Fibroblast of the aortic adventitia (primary cell): ENCODE results near the gene EEPD1. TPM values are rescaled to one million over a fixed set of nuclear protein-coding genes. Genes with fewer than 3 reads are reported as not detected.

Source experiments
- DNase-seq: peaks from one replicate; pipeline ENCODE4 v3.0.0-alpha.2; 2010; ENCODE audit warnings: low read depth
- H3K4me3 ChIP-seq: 2 replicates; pipeline ENCODE4 v1.5.1; 2011; ENCODE audit warnings: low read depth, mild to moderate bottlenecking, control low read depth, low read length, moderate library complexity
- total RNA-seq: library from RNA; depleted of rRNA; stranded (reverse); fragments of >200 nt; gene quantifications from 2 replicates; pipeline ENCODE4 v1.2.3, GENCODE V29; 2012; ENCODE audit warnings: low replicate concordance
- TF ChIP-seq, protein P1 (sequence below): IDR thresholded peaks from 2 replicates; pipeline ENCODE4 v1.5.1; 2011; ENCODE audit warnings: mild to moderate bottlenecking, low read length, control low read depth, inconsistent platforms; ENCODE audit not compliant: insufficient read depth

Gene EEPD1
- total RNA-seq, 1 donor = 5.2 TPM

DNA sequence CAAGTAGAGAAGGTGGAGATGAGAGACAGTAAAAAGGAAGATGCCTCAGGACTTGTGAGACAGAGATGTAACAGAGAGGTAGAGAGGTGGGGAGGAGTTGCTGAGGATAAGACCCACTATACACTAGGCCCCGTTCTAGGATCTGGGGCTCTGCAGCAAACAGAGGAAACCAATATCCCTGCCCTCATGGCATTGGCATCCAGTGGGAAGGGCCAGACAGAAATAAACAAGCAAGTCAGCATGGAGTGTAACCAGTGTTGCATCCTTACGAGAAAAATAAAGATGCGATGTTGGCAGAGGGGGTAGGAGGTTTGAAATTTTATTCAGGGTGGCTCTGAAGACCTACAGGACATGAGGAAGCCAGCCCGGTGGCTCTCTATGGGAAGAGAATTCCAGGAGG is 22.0 kb upstream of the EEPD1 start:
- TF ChIP-seq, protein P1, sequence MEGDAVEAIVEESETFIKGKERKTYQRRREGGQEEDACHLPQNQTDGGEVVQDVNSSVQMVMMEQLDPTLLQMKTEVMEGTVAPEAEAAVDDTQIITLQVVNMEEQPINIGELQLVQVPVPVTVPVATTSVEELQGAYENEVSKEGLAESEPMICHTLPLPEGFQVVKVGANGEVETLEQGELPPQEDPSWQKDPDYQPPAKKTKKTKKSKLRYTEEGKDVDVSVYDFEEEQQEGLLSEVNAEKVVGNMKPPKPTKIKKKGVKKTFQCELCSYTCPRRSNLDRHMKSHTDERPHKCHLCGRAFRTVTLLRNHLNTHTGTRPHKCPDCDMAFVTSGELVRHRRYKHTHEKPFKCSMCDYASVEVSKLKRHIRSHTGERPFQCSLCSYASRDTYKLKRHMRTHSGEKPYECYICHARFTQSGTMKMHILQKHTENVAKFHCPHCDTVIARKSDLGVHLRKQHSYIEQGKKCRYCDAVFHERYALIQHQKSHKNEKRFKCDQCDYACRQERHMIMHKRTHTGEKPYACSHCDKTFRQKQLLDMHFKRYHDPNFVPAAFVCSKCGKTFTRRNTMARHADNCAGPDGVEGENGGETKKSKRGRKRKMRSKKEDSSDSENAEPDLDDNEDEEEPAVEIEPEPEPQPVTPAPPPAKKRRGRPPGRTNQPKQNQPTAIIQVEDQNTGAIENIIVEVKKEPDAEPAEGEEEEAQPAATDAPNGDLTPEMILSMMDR = no peak
- no peak for DNase-seq
- H3K4me3 ChIP-seq = no peak overlapping the region

DNA sequence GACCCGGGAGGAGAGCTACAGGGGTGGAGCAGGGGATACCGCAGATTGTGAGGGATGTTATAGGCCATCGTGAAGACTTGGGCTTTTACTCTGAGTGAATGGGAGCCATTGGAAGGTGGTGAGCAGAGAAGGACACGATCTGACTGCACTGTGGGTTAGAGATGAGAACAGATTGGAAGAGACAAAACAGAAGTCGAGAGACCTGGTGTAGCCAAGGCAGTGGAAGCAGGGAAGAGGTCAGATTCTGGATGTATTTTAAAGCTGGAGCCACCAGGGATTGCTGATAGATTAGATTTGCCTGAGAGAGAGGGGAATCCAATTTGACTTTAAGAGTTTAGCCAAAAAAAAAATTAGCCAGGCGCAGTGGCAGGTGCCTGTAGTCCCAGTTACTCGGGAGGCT is 21.6 kb upstream of the EEPD1 start:
- no peak overlapping the region for H3K4me3 ChIP-seq
- TF ChIP-seq, protein P1 = no peak

DNA sequence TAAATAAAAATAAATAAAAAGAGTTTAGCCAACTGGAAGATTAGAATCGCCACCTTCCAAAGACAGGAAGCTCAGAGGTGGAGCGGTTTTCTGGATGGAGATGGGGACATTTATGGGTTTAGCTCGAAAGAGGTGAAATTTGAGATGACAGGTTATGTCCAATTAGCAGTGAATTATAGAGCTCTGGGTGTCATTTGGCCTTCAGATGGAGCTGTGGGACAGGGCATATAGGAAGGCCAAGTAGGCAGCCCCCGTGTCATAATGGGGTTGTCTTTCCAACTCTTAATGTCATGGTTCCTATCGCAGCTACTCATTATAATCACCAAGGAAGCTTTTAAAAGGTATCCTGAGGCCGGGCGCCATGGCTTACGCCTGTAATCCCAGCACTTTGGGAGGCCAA is 21.0 kb upstream of the EEPD1 start:
- TF ChIP-seq, protein P1 = no peak
- H3K4me3 ChIP-seq = no peak overlapping the region
- DNase-seq = no peak

More for the DNA sequence above, 21.6 kb upstream of the EEPD1 start:
- no peak for DNase-seq

DNA sequence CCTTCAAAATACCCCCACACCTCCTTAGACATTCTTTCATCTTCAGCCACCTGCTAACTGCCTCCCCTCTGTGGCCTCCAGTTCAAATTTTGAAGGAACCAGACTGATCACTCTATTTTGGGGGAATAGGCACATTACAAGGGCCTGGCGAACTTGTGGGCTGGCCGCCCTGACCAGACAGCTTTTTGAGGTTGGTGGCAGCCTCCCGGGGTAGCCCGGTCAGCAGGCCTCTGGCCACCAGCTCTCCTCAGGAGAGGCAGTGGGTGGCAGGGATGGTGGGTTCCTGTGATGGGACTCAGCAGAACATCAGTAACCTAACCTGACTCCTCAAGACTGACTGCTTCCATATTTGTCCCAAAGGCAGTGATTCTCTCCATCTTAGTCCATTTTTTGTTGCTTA is 17.4 kb upstream of the EEPD1 start:
- DNase-seq = no peak
- TF ChIP-seq, protein P1 = no peak
- no peak overlapping the region for H3K4me3 ChIP-seq

DNA sequence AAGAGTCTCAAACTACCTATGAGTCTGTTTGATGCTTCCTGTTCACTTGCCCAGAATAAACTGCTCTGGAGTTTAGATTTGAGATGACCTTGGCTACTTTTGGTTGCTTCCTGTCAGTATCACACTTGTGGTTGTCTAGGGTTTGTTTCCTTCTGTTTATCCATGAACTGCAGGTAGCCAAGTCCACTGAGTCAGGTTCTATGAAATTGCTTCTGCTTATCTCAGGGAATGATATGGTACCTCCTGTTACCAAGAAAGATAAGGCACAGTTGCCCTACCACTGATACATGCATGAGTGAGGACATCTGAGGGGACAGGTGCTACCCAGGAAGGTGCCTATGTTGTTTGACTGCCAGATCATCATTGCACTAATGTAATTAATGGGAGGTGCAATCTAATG is 15.8 kb upstream of the EEPD1 start:
- no peak overlapping the region for H3K4me3 ChIP-seq
- TF ChIP-seq, protein P1 = no peak
- no peak for DNase-seq

DNA sequence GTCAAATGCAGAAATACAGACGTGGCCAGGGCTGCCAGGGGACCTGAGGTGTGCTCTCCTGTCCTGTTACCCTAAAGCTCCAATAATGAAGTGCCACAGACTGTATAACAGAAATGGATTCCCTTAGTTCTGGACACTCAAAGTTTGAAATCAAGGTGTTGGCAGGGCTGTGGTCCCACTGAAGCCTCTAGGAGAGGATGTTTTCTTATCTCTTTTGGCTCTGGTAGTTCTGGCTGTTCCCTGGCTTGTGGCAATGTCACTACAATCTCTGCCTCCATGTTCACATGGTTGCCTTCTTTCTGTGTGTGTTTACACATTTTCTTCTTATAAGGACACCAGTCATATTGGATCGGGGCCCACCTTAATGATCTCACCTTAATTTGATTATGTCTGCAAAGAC is 15.3 kb upstream of the EEPD1 start:
- no peak overlapping the region for H3K4me3 ChIP-seq
- DNase-seq = no peak
- TF ChIP-seq, protein P1 = no peak

DNA sequence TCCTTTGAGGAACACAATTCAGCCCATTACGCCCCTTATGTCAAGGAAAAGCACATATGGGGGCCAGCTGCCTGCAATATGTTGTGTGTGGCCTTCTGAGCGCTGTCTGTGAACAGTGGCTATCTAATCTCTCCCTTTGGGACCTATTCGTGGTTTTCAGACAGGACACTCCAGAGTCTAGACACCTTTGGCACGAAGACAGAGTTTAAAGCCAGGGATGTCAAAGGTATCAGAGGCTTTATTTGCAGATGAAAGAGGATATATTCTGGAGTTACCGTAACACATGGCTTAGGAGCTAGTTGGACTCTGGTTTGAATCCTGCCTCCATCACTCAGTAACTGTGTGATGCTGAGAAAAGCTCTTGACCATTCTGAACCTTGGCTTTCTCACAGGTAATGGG is 14.8 kb upstream of the EEPD1 start:
- no peak overlapping the region for H3K4me3 ChIP-seq
- TF ChIP-seq, protein P1 = no peak
- DNase-seq = no peak
